BLaER1 treated with 17β-estradiol and CSF1 and Interleukin-3, amounts not matched to agents 10 nM and 100 nM (cell line): ENCODE measurements around the gene C14orf180.

Source experiments
- H3K27ac ChIP-seq, 11 experiments: shearing (Covaris generic); formaldehyde crosslinking; 2 replicates each; pipeline ENCODE4 v1.8.1; 2022
- H3K27me3 ChIP-seq, 11 experiments: shearing (Covaris generic); formaldehyde crosslinking; 2 replicates each; pipeline ENCODE4 v1.8.1; 2022
- H3K36me3 ChIP-seq, 11 experiments: shearing (Covaris generic); formaldehyde crosslinking; 2 replicates each; pipeline ENCODE4 v1.8.1; 2022
- H3K4me1 ChIP-seq, 10 experiments: shearing (Covaris generic); formaldehyde crosslinking; 2 replicates each; pipeline ENCODE4 v1.8.1; 2022
- H3K4me2 ChIP-seq, 11 experiments: shearing (Covaris generic); formaldehyde crosslinking; 2 replicates each; pipeline ENCODE4 v1.8.1; 2022
- H3K4me3 ChIP-seq, 10 experiments: shearing (Covaris generic); formaldehyde crosslinking; 2 replicates each; pipeline ENCODE4 v1.8.1; 2022
- H3K9ac ChIP-seq, 11 experiments: shearing (Covaris generic); formaldehyde crosslinking; 2 replicates each; pipeline ENCODE4 v1.8.1; 2022
- H3K9me3 ChIP-seq, 11 experiments: shearing (Covaris generic); formaldehyde crosslinking; replicated peaks in 1 of 11; 2 replicates each; pipeline ENCODE4 v1.8.1; 2022
- H4K20me1 ChIP-seq, 11 experiments: shearing (Covaris generic); formaldehyde crosslinking; 2 replicates each; pipeline ENCODE4 v1.8.1; 2022
- Cebpa-rat ChIP-seq, 11 experiments: shearing (Covaris generic); IDR thresholded peaks; 2 replicates each; pipeline ENCODE4 v1.8.1; 2022

C14orf180 gene

GRCh38 chr14:104610749-104611310 lies 31.3 kb downstream of the C14orf180 start:
- Histone ChIP-seq H3K27me3 (peaks cover 0 to 5% (median 0%) of the 10 kb centered on the region in 11 experiments; a peak in 5 of 22 replicates), H3K4me1 (peaks cover 0 to 12% (median 2%) of the 10 kb centered on the region in 10 experiments; a peak in 7 of 20 replicates), H4K20me1 (no peaks in the 10 kb centered on the region), H3K4me2 (peak overlapping the region in 1 of 11 experiments; percentile 36; a peak in 1 of 22 replicates), H3K27ac (no peak overlapping the region), H3K4me3 (no peak overlapping the region), H3K36me3 (no peaks in the 10 kb centered on the region), H3K9me3 (peaks cover 0 to 6% (median 0%) of the 10 kb centered on the region in 11 experiments; a peak in 1 of 22 replicates), H3K9ac (no peak overlapping the region)
- TF ChIP-seq Cebpa-rat (IDR thresholded peaks at IDR 0.05) = no peak

- H3K9me3 ChIP-seq = peaks cover 0 to 6% (median 0%) of the 10 kb centered on the region in 11 experiments; a peak in 1 of 22 replicates
- H3K4me3 ChIP-seq = no peak overlapping the region
- H3K27ac ChIP-seq = no peak overlapping the region
- no peak for TF ChIP-seq Cebpa-rat (IDR thresholded peaks at IDR 0.05)
- no peak overlapping the region for H3K9ac ChIP-seq
- H3K4me1 ChIP-seq = peaks cover 0 to 12% (median 2%) of the 10 kb centered on the region in 10 experiments; a peak in 7 of 20 replicates
- no peaks in the 10 kb centered on the region for H3K36me3 ChIP-seq
- no peaks in the 10 kb centered on the region for H4K20me1 ChIP-seq
- H3K27me3 ChIP-seq = no peaks in the 10 kb centered on the region
- H3K4me2 ChIP-seq = peak overlapping the region in 5 of 11 experiments; percentile 4 to 36 (median 19); a peak in 4 of 22 replicates
Observed at GRCh38 chr14:104611881-104612280, 32.3 kb downstream of the C14orf180 start.

GRCh38 chr14:104614126-104614812 lies 34.7 kb downstream of the C14orf180 start:
- Histone ChIP-seq H3K9me3 (peaks cover 0 to 6% (median 0%) of the 10 kb centered on the region in 11 experiments; a peak in 2 of 22 replicates), H3K27me3 (no peaks in the 10 kb centered on the region), H3K4me3 (no peak overlapping the region), H3K9ac (no peak overlapping the region), H3K27ac (no peak overlapping the region), H3K36me3 (no peaks in the 10 kb centered on the region), H3K4me1 (peaks cover 0 to 12% (median 2%) of the 10 kb centered on the region in 10 experiments; a peak in 7 of 20 replicates), H4K20me1 (no peaks in the 10 kb centered on the region), H3K4me2 (no peak overlapping the region)
- TF ChIP-seq Cebpa-rat (IDR thresholded peaks at IDR 0.05) = no peak

- Histone ChIP-seq H3K27ac (no peak overlapping the region), H3K36me3 (no peaks in the 10 kb centered on the region), H3K9me3 (peaks cover 36 to 51% (median 49%) of the 10 kb centered on the region in 11 experiments), H3K9ac (no peak overlapping the region), H3K4me3 (no peak overlapping the region), H3K27me3 (no peaks in the 10 kb centered on the region), H3K4me1 (no peaks in the 10 kb centered on the region; a peak in 2 of 20 replicates), H4K20me1 (no peaks in the 10 kb centered on the region), H3K4me2 (no peak overlapping the region)
- no peak for TF ChIP-seq Cebpa-rat (IDR thresholded peaks at IDR 0.05)
Observed at GRCh38 chr14:104624939-104625338, 45.4 kb downstream of the C14orf180 start.

- Histone ChIP-seq H3K4me1 (peaks cover 16 to 57% (median 46%) of the 10 kb centered on the region in 10 experiments), H4K20me1 (no peaks in the 10 kb centered on the region), H3K4me3 (no peak overlapping the region; a peak in 1 of 20 replicates), H3K27me3 (peaks cover 0 to 17% (median 0%) of the 10 kb centered on the region in 11 experiments; a peak in 5 of 22 replicates), H3K4me2 (peak overlapping the region; percentile 34 to 94 (median 80); a peak in 21 of 22 replicates), H3K9ac (peak overlapping the region in 2 of 11 experiments; percentile 76 to 77; a peak in 2 of 22 replicates), H3K27ac (peak overlapping the region in 5 of 11 experiments; percentile 74 to 89 (median 88); a peak in 8 of 22 replicates), H3K9me3 (peaks cover 16 to 21% (median 20%) of the 10 kb centered on the region in 11 experiments), H3K36me3 (no peaks in the 10 kb centered on the region)
- no peak; a peak in 1 of 22 replicates for TF ChIP-seq Cebpa-rat (IDR thresholded peaks at IDR 0.05)
Observed at GRCh38 chr14:104632781-104633180, 53.2 kb downstream of the C14orf180 start.

- peak overlapping the region; percentile 34 to 94 (median 80) for H3K4me2 ChIP-seq
- H3K36me3 ChIP-seq = no peaks in the 10 kb centered on the region
- peak overlapping the region in 8 of 11 experiments; percentile 42 to 77 (median 69); a peak in 16 of 22 replicates for H3K9ac ChIP-seq
- H3K4me3 ChIP-seq = no peak overlapping the region; a peak in 1 of 20 replicates
- H4K20me1 ChIP-seq = no peaks in the 10 kb centered on the region
- H3K27me3 ChIP-seq = peaks cover 0 to 17% (median 0%) of the 10 kb centered on the region in 11 experiments; a peak in 5 of 22 replicates
- peaks cover 10 to 14% (median 13%) of the 10 kb centered on the region in 11 experiments for H3K9me3 ChIP-seq
- peak in 3 of 11 experiments; percentile 21 to 80 (median 69); a peak in 4 of 22 replicates for TF ChIP-seq Cebpa-rat (IDR thresholded peaks at IDR 0.05)
- peak overlapping the region in 8 of 11 experiments; percentile 39 to 89 (median 80); a peak in 16 of 22 replicates for H3K27ac ChIP-seq
- H3K4me1 ChIP-seq = peaks cover 16 to 57% (median 46%) of the 10 kb centered on the region in 10 experiments
Observed at GRCh38 chr14:104633276-104634137, 53.9 kb downstream of the C14orf180 start.

GRCh38 chr14:104634138-104634760 lies 54.7 kb downstream of the C14orf180 start:
- no peaks in the 10 kb centered on the region for H3K36me3 ChIP-seq
- H3K27me3 ChIP-seq = peaks cover 0 to 17% (median 0%) of the 10 kb centered on the region in 11 experiments; a peak in 5 of 22 replicates
- peak overlapping the region in 1 of 10 experiments; percentile 7; a peak in 2 of 20 replicates for H3K4me3 ChIP-seq
- no peak for TF ChIP-seq Cebpa-rat (IDR thresholded peaks at IDR 0.05)
- H4K20me1 ChIP-seq = no peaks in the 10 kb centered on the region
- peaks cover 5 to 6% (median 5%) of the 10 kb centered on the region in 11 experiments for H3K9me3 ChIP-seq
- H3K27ac ChIP-seq = peak overlapping the region in 8 of 11 experiments; percentile 39 to 89 (median 80); a peak in 16 of 22 replicates
- H3K4me1 ChIP-seq = peaks cover 16 to 64% (median 46%) of the 10 kb centered on the region in 10 experiments
- peak overlapping the region in 8 of 11 experiments; percentile 42 to 77 (median 69); a peak in 13 of 22 replicates for H3K9ac ChIP-seq
- peak overlapping the region; percentile 29 to 94 (median 80); a peak in 20 of 22 replicates for H3K4me2 ChIP-seq
